PC-3 (cell line): Measurements from ENCODE around the gene CAPZB. TPM values are rescaled to one million over a fixed set of nuclear protein-coding genes. Genes with fewer than 3 reads are reported as not detected.
A peak's percentile ranks its signal among the peaks of the same experiment; 100 is the strongest.

Experiments
- ATAC-seq: fragments of 200-7000 bp; cut with Tn5 transposase; 2 replicates; pipeline ENCODE4 v1.9.1; 2020; ENCODE audit warnings: mild to moderate bottlenecking, moderate library complexity
- BruUV-seq: library from RNA; stranded (reverse); fragments of 400-500 nt; replicated peaks from 2 replicates; lab custom pipeline; 2021; lab: Mats Ljungman, UMichigan
- CTCF ChIA-PET: fragments of 300-600 bp; sonication (Branson Sonifier 250); formaldehyde crosslinking; loops from one replicate; lab custom pipeline; 2022; ENCODE audit warnings: antibody characterized with exemption; lab: Charles Lee
- POLR2A ChIA-PET: fragments of 300-600 bp; sonication (Branson Sonifier 250); formaldehyde crosslinking; loops from one replicate; lab custom pipeline; 2022; ENCODE audit warnings: antibody characterized with exemption; ENCODE audit not compliant: unreplicated experiment; lab: Charles Lee
- DNase-seq: peaks from one replicate; pipeline ENCODE4 v3.0.0-alpha.2; 2015
- H2AFZ ChIP-seq: fragments of 300-600 bp; sonication (generic); 2 replicates; pipeline ENCODE4 v1.6.0; 2016; ENCODE audit warnings: antibody characterized with exemption, low read length
- H3F3A ChIP-seq: fragments of 300-600 bp; sonication (generic); one replicate; pipeline ENCODE4 v1.6.0; 2017; ENCODE audit warnings: antibody characterized with exemption, low read length, control low read depth, mild to moderate bottlenecking; ENCODE audit not compliant: unreplicated experiment
- H3K27ac ChIP-seq: fragments of 300-600 bp; sonication (generic); 2 replicates; pipeline ENCODE4 v1.5.1; 2016; ENCODE audit warnings: mild to moderate bottlenecking, low read length
- H3K27me3 ChIP-seq: fragments of 300-600 bp; sonication (generic); 2 replicates; pipeline ENCODE4 v1.6.1; 2016; ENCODE audit warnings: low read length, mixed read lengths
- H3K36me3 ChIP-seq: fragments of 300-600 bp; sonication (generic); 2 replicates; pipeline ENCODE4 v1.6.1; 2016; ENCODE audit warnings: low read depth, mixed run types, low read length, mixed read lengths
- H3K4me1 ChIP-seq: fragments of 300-600 bp; sonication (generic); 2 replicates; pipeline ENCODE4 v1.5.1; 2016; ENCODE audit warnings: low read length; ENCODE audit not compliant: insufficient read depth
- H3K4me2 ChIP-seq: fragments of 300-600 bp; sonication (generic); 2 replicates; pipeline ENCODE4 v1.6.0; 2016; ENCODE audit warnings: low read length
- H3K4me3 ChIP-seq: fragments of 300-600 bp; sonication (generic); 2 replicates; pipeline ENCODE4 v1.5.1; 2016; ENCODE audit warnings: mild to moderate bottlenecking, low read length, mixed read lengths
- H3K79me2 ChIP-seq: fragments of 300-600 bp; sonication (generic); 2 replicates; pipeline ENCODE4 v1.6.1; 2017; ENCODE audit warnings: low read length, mixed read lengths
- H3K9ac ChIP-seq: fragments of 300-600 bp; sonication (generic); 2 replicates; pipeline ENCODE4 v1.6.0; 2016; ENCODE audit warnings: mild to moderate bottlenecking, low read length
- H3K9me2 ChIP-seq: fragments of 300-600 bp; sonication (generic); replicated peaks from 2 replicates; pipeline ENCODE4 v1.6.1; 2016; ENCODE audit warnings: mixed run types, low read length, mixed read lengths
- H3K9me3 ChIP-seq: fragments of 300-600 bp; sonication (generic); 2 replicates; pipeline ENCODE4 v1.6.1; 2016; ENCODE audit warnings: low read length, mixed read lengths
- H4K20me1 ChIP-seq: fragments of 300-600 bp; sonication (generic); 2 replicates; pipeline ENCODE4 v1.6.1; 2016; ENCODE audit warnings: low read length, mixed read lengths
- CTCF ChIP-seq: fragments of 300-600 bp; sonication (generic); conservative IDR thresholded peaks from 2 replicates; pipeline ENCODE4 v1.5.1; 2017; ENCODE audit warnings: antibody characterized with exemption, low read depth, mild to moderate bottlenecking, low read length
- EZH2 ChIP-seq: fragments of 300-600 bp; sonication (generic); IDR thresholded peaks from one replicate; pipeline ENCODE4 v1.6.1; 2017; ENCODE audit warnings: antibody characterized with exemption, mild to moderate bottlenecking, low read length; ENCODE audit not compliant: unreplicated experiment
- EZH2phosphoT487 ChIP-seq: fragments of 300-600 bp; sonication (generic); IDR thresholded peaks from 2 replicates; pipeline ENCODE4 v1.6.1; 2018; ENCODE audit warnings: mild to moderate bottlenecking, antibody characterized with exemption, low read length, borderline replicate concordance
- intact Hi-C: fragments of 100-400 bp; cut with micrococcal nuclease; formaldehyde crosslinking; loops from 2 replicates; pipeline ENCODE4 v1.9.0; 2023
- total RNA-seq: library from RNA; depleted of rRNA; stranded (reverse); fragments of >200 nt; gene quantifications from 2 replicates; pipeline ENCODE4 v1.2.3, GENCODE V29; 2014

The CAPZB gene
- total RNA-seq, 1 experiment from 2014 or later, result 86.7 TPM

GRCh38 chr1:19391596-19391981, 93.8 kb downstream of the CAPZB start:
- no peak overlapping the region for H3K4me2 ChIP-seq
- POLR2A ChIA-PET, result no interaction called here
- intact Hi-C loops, result loop anchor here (1.0 to 10.0 kb wide), 4 partner anchors 63 to 262 kb away; partner anchors contain the start of gene CAPZB

GRCh38 chr1:19390901-19391595, 94.3 kb downstream of the CAPZB start:
- DNase-seq (peak; percentile 55), ATAC-seq (peak; percentile 46; the same call in 1 of the 2 replicates)
- H2AFZ ChIP-seq, result no peak overlapping the region
- TF ChIP-seq EZH2phosphoT487, result no peak
- peak; percentile 91 for TF ChIP-seq CTCF
- ChIA-PET CTCF (no interaction called here), POLR2A (no interaction called here)
- no peaks in the 10 kb centered on the region for H3K9me3 ChIP-seq
- H3K27me3 ChIP-seq, result no peaks in the 10 kb centered on the region
- peaks cover 62% of the 10 kb centered on the region for H3K79me2 ChIP-seq
- no peak overlapping the region for H3K4me3 ChIP-seq
- intact Hi-C loops, result loop anchor here (1.0 to 10.0 kb wide), 4 partner anchors 64 to 262 kb away; partner anchors contain the start of gene CAPZB
- H3F3A ChIP-seq, result no peaks in the 10 kb centered on the region
- H3K4me2 ChIP-seq, result no peak overlapping the region
- H3K36me3 ChIP-seq, result no peaks in the 10 kb centered on the region
- no peak overlapping the region for H3K9ac ChIP-seq
- peaks cover 4% of the 10 kb centered on the region; the same call in 1 of the 2 replicates for H3K4me1 ChIP-seq
- H3K27ac ChIP-seq, result no peak overlapping the region
- H3K9me2 ChIP-seq, result no peaks in the 10 kb centered on the region
- BruUV-seq, result no TSS peak
- H4K20me1 ChIP-seq, result peaks cover 19% of the 10 kb centered on the region; the same call in 1 of the 2 replicates

More at GRCh38 chr1:19391596-19391981, 93.8 kb downstream of the CAPZB start:
- TF ChIP-seq CTCF (no peak), EZH2phosphoT487 (no peak), EZH2 (no peak)
- H3K36me3 ChIP-seq, result no peaks in the 10 kb centered on the region
- ATAC-seq, result peak; percentile 25; the same call in 1 of the 2 replicates
- peaks cover 4% of the 10 kb centered on the region; the same call in 1 of the 2 replicates for H3K4me1 ChIP-seq
- H3K9me2 ChIP-seq, result no peaks in the 10 kb centered on the region
- H3K4me3 ChIP-seq, result no peak overlapping the region
- no peak overlapping the region for H3K9ac ChIP-seq
- CTCF ChIA-PET, result no interaction called here
- peaks cover 60% of the 10 kb centered on the region for H3K79me2 ChIP-seq
- H2AFZ ChIP-seq, result no peak overlapping the region
- no peaks in the 10 kb centered on the region for H3F3A ChIP-seq
- no TSS peak for BruUV-seq
- H3K27me3 ChIP-seq, result no peaks in the 10 kb centered on the region
- no peaks in the 10 kb centered on the region for H3K9me3 ChIP-seq
- no peak overlapping the region for H3K27ac ChIP-seq
- peaks cover 18% of the 10 kb centered on the region; the same call in 1 of the 2 replicates for H4K20me1 ChIP-seq
- no peak for DNase-seq
